Astrocyte (in vitro differentiated cells and primary cell): ENCODE measurements around the gene TRDN. TPM values are rescaled to one million over a fixed set of nuclear protein-coding genes. Genes with fewer than 3 reads are reported as not detected.

Experiments
- DNase-seq: peaks from one replicate; pipeline ENCODE4 v3.0.0-alpha.2; 2010; ENCODE audit warnings: low read depth
- FAIRE-seq: peaks from 2 replicates; lab custom pipeline; 2011; peaks lifted over from hg19 to GRCh38; lab: Jason Lieb, UNC
- H2AFZ ChIP-seq: 2 replicates; pipeline ENCODE4 v1.6.0; 2012; ENCODE audit warnings: low read depth, low read length, inconsistent platforms
- H3K27ac ChIP-seq: 2 replicates; pipeline ENCODE4 v1.5.1; 2011; ENCODE audit warnings: low read depth, low read length, inconsistent platforms
- H3K27me3 ChIP-seq: 2 replicates; pipeline ENCODE4 v1.6.0; 2011; ENCODE audit warnings: low read length, inconsistent platforms; ENCODE audit not compliant: insufficient read depth
- H3K36me3 ChIP-seq: 2 replicates; pipeline ENCODE4 v1.5.1; 2011; ENCODE audit warnings: low read length, inconsistent platforms; ENCODE audit not compliant: insufficient read depth
- H3K4me1 ChIP-seq: 2 replicates; pipeline ENCODE4 v1.5.1; 2011; ENCODE audit warnings: low read length, inconsistent platforms; ENCODE audit not compliant: insufficient read depth
- H3K4me2 ChIP-seq: 2 replicates; pipeline ENCODE4 v1.6.0; 2012; ENCODE audit warnings: low read length, inconsistent platforms
- H3K4me3 ChIP-seq: 2 replicates; pipeline ENCODE4 v1.5.1; 2011; ENCODE audit warnings: low read depth, mild to moderate bottlenecking, low read length, inconsistent platforms; ENCODE audit not compliant: insufficient read depth
- H3K79me2 ChIP-seq: 2 replicates; pipeline ENCODE4 v1.6.0; 2012; ENCODE audit warnings: mild to moderate bottlenecking, low read length, inconsistent platforms; ENCODE audit not compliant: insufficient read depth
- H3K9ac ChIP-seq: 2 replicates; pipeline ENCODE4 v1.6.0; 2012; ENCODE audit warnings: mild to moderate bottlenecking, low read length, inconsistent platforms
- H3K9me3 ChIP-seq: 2 replicates; pipeline ENCODE4 v1.5.1; 2012; ENCODE audit warnings: low read depth, mild to moderate bottlenecking, low read length, inconsistent platforms; ENCODE audit not compliant: insufficient read depth
- H4K20me1 ChIP-seq: 2 replicates; pipeline ENCODE4 v1.6.0; 2012; ENCODE audit warnings: low read length, inconsistent platforms; ENCODE audit not compliant: insufficient read depth
- H3K27ac Mint-ChIP-seq: one replicate; pipeline ENCODE4 v1.8.0; 2021; ENCODE audit warnings: mild to moderate bottlenecking, mixed read lengths; ENCODE audit not compliant: unreplicated experiment
- H3K27me3 Mint-ChIP-seq: one replicate; pipeline ENCODE4 v1.8.0; 2021; ENCODE audit warnings: low read depth, mixed read lengths; ENCODE audit not compliant: unreplicated experiment
- H3K36me3 Mint-ChIP-seq: one replicate; pipeline ENCODE4 v1.8.0; 2021; ENCODE audit warnings: low read depth, mixed read lengths; ENCODE audit not compliant: unreplicated experiment
- H3K4me1 Mint-ChIP-seq: one replicate; pipeline ENCODE4 v1.8.0; 2021; ENCODE audit warnings: low read depth, mixed read lengths; ENCODE audit not compliant: unreplicated experiment
- H3K4me3 Mint-ChIP-seq: one replicate; pipeline ENCODE4 v1.8.0; 2021; ENCODE audit warnings: mild to moderate bottlenecking, moderate library complexity, mixed read lengths; ENCODE audit not compliant: unreplicated experiment
- H3K9me3 Mint-ChIP-seq: one replicate; pipeline ENCODE4 v1.8.0; 2021; ENCODE audit warnings: mild to moderate bottlenecking, mixed read lengths; ENCODE audit not compliant: unreplicated experiment
- EZH2 ChIP-seq: IDR thresholded peaks from 2 replicates; pipeline ENCODE4 v1.6.1; 2012; ENCODE audit warnings: mild to moderate bottlenecking, low read length, inconsistent platforms; ENCODE audit not compliant: insufficient read depth
- total RNA-seq: library from RNA; stranded (reverse); gene quantifications from 2 replicates; pipeline ENCODE4 v1.2.1, GENCODE V29; 2021
- TF ChIP-seq, protein P1 (sequence below): IDR thresholded peaks from 2 replicates; pipeline ENCODE4 v1.5.1; 2011; ENCODE audit warnings: low read depth, mild to moderate bottlenecking, inconsistent platforms, low read length, moderate library complexity; ENCODE audit not compliant: insufficient read depth

The TRDN gene
- total RNA-seq, 1 donor from 2014 or later: not detected

DNA sequence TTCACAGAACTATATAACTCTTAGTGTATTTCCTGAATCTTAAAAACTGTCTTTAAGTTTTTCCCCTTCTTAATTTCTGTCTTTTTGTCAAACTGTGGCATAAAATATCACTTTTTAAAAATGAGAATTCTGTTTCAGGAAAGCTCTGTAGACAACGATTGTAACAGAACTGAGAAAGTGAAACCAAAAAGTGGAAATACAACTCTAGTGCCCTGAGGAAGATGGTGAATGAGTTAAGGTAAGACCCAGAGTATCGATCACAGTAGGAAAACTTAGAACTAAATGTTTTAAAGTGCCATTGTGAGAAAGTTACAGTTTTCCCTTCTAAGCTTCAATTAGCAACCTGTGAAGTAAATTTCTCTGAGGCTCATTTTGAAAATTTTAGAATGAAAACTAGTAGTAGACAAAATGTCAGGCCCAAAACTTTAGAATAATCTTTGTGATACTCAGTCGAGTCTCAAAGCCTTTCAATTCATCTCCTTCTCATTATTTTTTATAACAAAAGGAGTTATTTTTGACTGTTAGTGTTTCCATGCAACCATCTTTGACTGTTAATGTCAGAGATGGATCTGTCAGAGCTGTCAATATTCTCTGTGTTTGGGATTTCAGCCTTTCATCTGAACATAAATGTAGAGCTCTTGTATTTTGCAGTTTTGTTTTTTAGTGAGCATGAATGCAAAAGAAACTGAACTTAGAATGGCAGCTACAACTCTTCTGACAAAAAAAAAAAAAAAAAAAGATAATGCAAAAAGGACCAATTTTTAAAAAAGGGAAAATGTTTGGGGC is 19.0 kb upstream of the TRDN start:
- no peak overlapping the region for H3K9ac ChIP-seq
- Mint-ChIP-seq H3K27ac (no peak overlapping the region), H3K27me3 (no peaks in the 10 kb centered on the region), H3K4me3 (no peak overlapping the region), H3K4me1 (no peaks in the 10 kb centered on the region), H3K9me3 (no peaks in the 10 kb centered on the region), H3K36me3 (no peaks in the 10 kb centered on the region)
- no peak overlapping the region for H3K27ac ChIP-seq
- no peak for TF ChIP-seq EZH2
- TF ChIP-seq, protein P1, sequence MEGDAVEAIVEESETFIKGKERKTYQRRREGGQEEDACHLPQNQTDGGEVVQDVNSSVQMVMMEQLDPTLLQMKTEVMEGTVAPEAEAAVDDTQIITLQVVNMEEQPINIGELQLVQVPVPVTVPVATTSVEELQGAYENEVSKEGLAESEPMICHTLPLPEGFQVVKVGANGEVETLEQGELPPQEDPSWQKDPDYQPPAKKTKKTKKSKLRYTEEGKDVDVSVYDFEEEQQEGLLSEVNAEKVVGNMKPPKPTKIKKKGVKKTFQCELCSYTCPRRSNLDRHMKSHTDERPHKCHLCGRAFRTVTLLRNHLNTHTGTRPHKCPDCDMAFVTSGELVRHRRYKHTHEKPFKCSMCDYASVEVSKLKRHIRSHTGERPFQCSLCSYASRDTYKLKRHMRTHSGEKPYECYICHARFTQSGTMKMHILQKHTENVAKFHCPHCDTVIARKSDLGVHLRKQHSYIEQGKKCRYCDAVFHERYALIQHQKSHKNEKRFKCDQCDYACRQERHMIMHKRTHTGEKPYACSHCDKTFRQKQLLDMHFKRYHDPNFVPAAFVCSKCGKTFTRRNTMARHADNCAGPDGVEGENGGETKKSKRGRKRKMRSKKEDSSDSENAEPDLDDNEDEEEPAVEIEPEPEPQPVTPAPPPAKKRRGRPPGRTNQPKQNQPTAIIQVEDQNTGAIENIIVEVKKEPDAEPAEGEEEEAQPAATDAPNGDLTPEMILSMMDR: no peak
- H3K79me2 ChIP-seq: no peaks in the 10 kb centered on the region
- H2AFZ ChIP-seq: no peak overlapping the region
- H3K9me3 ChIP-seq: no peaks in the 10 kb centered on the region
- peak overlapping the region; percentile 57 for H3K4me2 ChIP-seq
- H3K27me3 ChIP-seq: no peaks in the 10 kb centered on the region
- no peaks in the 10 kb centered on the region for H4K20me1 ChIP-seq
- H3K4me1 ChIP-seq: no peaks in the 10 kb centered on the region
- FAIRE-seq (no peak), DNase-seq (peak; percentile 1)
- H3K36me3 ChIP-seq: no peaks in the 10 kb centered on the region
- no peak overlapping the region for H3K4me3 ChIP-seq

DNA sequence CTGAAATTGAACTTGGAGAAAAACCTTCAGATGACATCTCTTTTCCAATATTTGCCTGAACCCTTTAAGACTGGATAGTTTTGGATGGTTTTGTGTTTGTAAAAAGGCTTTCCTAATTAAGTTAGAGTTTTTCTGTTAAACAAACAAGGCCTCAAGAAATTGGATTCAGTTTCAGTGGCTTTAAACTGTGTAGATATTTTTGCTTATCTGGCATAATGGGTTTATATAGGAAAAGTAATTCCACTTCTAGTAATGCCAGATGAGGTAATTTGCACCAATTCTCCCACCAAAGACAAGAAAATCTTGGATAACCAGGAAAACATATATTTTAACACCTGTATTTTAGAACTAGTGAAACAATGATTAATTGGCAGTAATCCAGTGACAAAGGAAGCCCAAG is 12.0 kb upstream of the TRDN start:
- Histone ChIP-seq H3K79me2 (no peaks in the 10 kb centered on the region), H3K27ac (no peak overlapping the region), H2AFZ (no peak overlapping the region), H4K20me1 (no peaks in the 10 kb centered on the region), H3K9ac (no peak overlapping the region), H3K4me1 (no peaks in the 10 kb centered on the region), H3K4me2 (no peak overlapping the region), H3K4me3 (no peak overlapping the region), H3K27me3 (no peaks in the 10 kb centered on the region), H3K9me3 (no peaks in the 10 kb centered on the region), H3K36me3 (no peaks in the 10 kb centered on the region)
- H3K36me3 Mint-ChIP-seq: no peaks in the 10 kb centered on the region
- TF ChIP-seq, protein P1: no peak
- no peak for TF ChIP-seq EZH2
- H3K4me1 Mint-ChIP-seq: no peaks in the 10 kb centered on the region
- H3K27me3 Mint-ChIP-seq: no peaks in the 10 kb centered on the region
- no peak for DNase-seq
- no peak overlapping the region for H3K27ac Mint-ChIP-seq
- H3K9me3 Mint-ChIP-seq: peaks cover 2% of the 10 kb centered on the region
- no peak for FAIRE-seq
- no peak overlapping the region for H3K4me3 Mint-ChIP-seq

DNA sequence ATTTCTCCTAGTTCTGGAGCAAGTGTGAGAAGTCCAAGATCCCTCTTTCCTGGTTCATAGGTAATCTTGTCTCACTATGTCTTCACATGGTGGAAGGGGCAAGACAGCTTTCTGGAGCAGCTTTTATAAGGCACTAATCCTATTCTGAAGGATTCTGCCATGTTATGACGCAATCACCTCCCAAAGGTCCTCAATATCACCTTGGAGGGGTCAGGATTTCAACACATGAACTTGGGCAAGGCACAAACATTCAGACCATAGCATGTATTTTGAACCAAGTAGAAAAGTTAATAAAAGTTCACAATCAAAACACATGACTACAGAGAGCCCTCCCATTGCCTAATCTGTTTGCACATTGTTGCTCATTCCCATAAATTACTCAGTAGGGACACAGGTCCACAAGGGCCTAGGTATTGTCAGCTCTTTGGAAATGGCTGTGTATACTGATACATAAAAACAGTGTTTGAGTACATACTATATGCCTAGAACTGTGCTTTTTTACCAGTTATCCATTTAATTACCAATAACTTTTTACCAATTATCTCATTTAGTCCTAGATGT is 11.3 kb upstream of the TRDN start:
- Histone ChIP-seq H3K27ac (no peak overlapping the region), H3K4me3 (no peak overlapping the region), H3K36me3 (no peaks in the 10 kb centered on the region), H3K79me2 (no peaks in the 10 kb centered on the region), H3K27me3 (no peaks in the 10 kb centered on the region), H3K9me3 (no peaks in the 10 kb centered on the region), H4K20me1 (no peaks in the 10 kb centered on the region), H2AFZ (no peak overlapping the region), H3K4me1 (no peaks in the 10 kb centered on the region), H3K9ac (no peak overlapping the region), H3K4me2 (no peak overlapping the region)
- no peaks in the 10 kb centered on the region for H3K4me1 Mint-ChIP-seq
- H3K27ac Mint-ChIP-seq: no peak overlapping the region
- TF ChIP-seq, protein P1: no peak
- TF ChIP-seq EZH2: no peak
- no peaks in the 10 kb centered on the region for H3K27me3 Mint-ChIP-seq
- no peaks in the 10 kb centered on the region for H3K36me3 Mint-ChIP-seq
- no peak for DNase-seq
- FAIRE-seq: no peak
- H3K9me3 Mint-ChIP-seq: peaks cover 2% of the 10 kb centered on the region
- no peak overlapping the region for H3K4me3 Mint-ChIP-seq
